Fibroblast of lung (primary cell): ENCODE measurements around the gene TBC1D5. TPM values are rescaled to one million over a fixed set of nuclear protein-coding genes. Genes with fewer than 3 reads are reported as not detected.

Experiments
- DNase-seq, 2 donors: peaks; one replicate each; pipeline versions ENCODE4 v3.0.0 to v3.0.0-alpha.2; 2010; ENCODE audit warnings: low read depth in 2 of 2
- H2AFZ ChIP-seq: 2 replicates; pipeline ENCODE4 v1.5.1; 2012; ENCODE audit warnings: low read length, control low read depth, inconsistent platforms
- H3K27ac ChIP-seq: 2 replicates; pipeline ENCODE4 v1.5.1; 2011; ENCODE audit warnings: low read length, control low read depth; ENCODE audit not compliant: insufficient read depth
- H3K27me3 ChIP-seq: 2 replicates; pipeline ENCODE4 v1.5.1; 2011; ENCODE audit warnings: mild to moderate bottlenecking, low read length; ENCODE audit not compliant: control insufficient read depth, insufficient read depth
- H3K36me3 ChIP-seq: 2 replicates; pipeline ENCODE4 v1.5.1; 2011; ENCODE audit warnings: low read length; ENCODE audit not compliant: control insufficient read depth, insufficient read depth
- H3K4me1 ChIP-seq: 2 replicates; pipeline ENCODE4 v1.5.1; 2011; ENCODE audit warnings: low read length; ENCODE audit not compliant: control insufficient read depth, insufficient read depth; ENCODE audit errors: extremely low read depth
- H3K4me2 ChIP-seq: 2 replicates; pipeline ENCODE4 v1.5.1; 2011; ENCODE audit warnings: low read length, control low read depth; ENCODE audit not compliant: insufficient read depth; ENCODE audit errors: extremely low read depth
- H3K4me3 ChIP-seq, 4 experiments: fragments of 200-600 bp in 1 of 4; sonication (generic) in 1 of 4; replicated peaks in 1 of 4; 2 replicates each; pipeline ENCODE4 v1.5.1; 2011 to 2016; ENCODE audit warnings: low read length in 4 of 4, low read depth in 3 of 4, mild to moderate bottlenecking in 3 of 4, control low read depth in 2 of 4, inconsistent platforms in 1 of 4, mixed read lengths in 1 of 4; ENCODE audit not compliant: insufficient read depth in 1 of 4; ENCODE audit errors: control extremely low read depth in 1 of 4
- H3K79me2 ChIP-seq: 2 replicates; pipeline ENCODE4 v1.5.1; 2012; ENCODE audit warnings: mild to moderate bottlenecking, low read length, inconsistent platforms; ENCODE audit not compliant: control insufficient read depth, insufficient read depth
- H3K9ac ChIP-seq: 2 replicates; pipeline ENCODE4 v1.5.1; 2011; ENCODE audit warnings: mild to moderate bottlenecking, low read length, control low read depth; ENCODE audit not compliant: insufficient read depth
- H3K9me3 ChIP-seq: 2 replicates; pipeline ENCODE4 v1.5.1; 2012; ENCODE audit warnings: low read depth, low read length; ENCODE audit not compliant: control insufficient read depth, insufficient read depth
- H4K20me1 ChIP-seq: 2 replicates; pipeline ENCODE4 v1.5.1; 2011; ENCODE audit warnings: low read length; ENCODE audit not compliant: control insufficient read depth, insufficient read depth; ENCODE audit errors: extremely low read depth
- EZH2 ChIP-seq: IDR thresholded peaks from 2 replicates; pipeline ENCODE4 v1.5.1; 2012; ENCODE audit warnings: low read length, control low read depth, mild to moderate bottlenecking; ENCODE audit errors: missing control alignments
- polyA plus RNA-seq, 2 donors: library from polyadenylated mRNA; depleted of rRNA in 1 of 2; stranded (reverse) in 1 of 2; unstranded in 1 of 2; fragments of >200 nt; gene quantifications; 2 replicates each; pipeline ENCODE4 v1.2.1, GENCODE V29; 2011 to 2012; ENCODE audit warnings: missing spikeins in 1 of 2
- total RNA-seq: library from RNA; depleted of rRNA; stranded (reverse); fragments of >200 nt; gene quantifications from 2 replicates; pipeline ENCODE4 v1.2.1, GENCODE V29; 2014
- TF ChIP-seq, protein P1 (sequence below), 2 donors: IDR thresholded peaks in 1 of 2; conservative IDR thresholded peaks in 1 of 2; 1 replicate in 1 of 2; 2 replicates in 1 of 2; pipeline ENCODE4 v1.5.1; 2011 to 2012; ENCODE audit warnings: low read length in 2 of 2, control low read depth in 1 of 2, inconsistent platforms in 1 of 2, low read depth in 1 of 2, mild to moderate bottlenecking in 1 of 2

Gene TBC1D5
- total and polyA plus RNA-seq, 2 donors (not counting 1 experiment from before 2014, with no cell fraction given): 43.6 to 129 TPM

DNA sequence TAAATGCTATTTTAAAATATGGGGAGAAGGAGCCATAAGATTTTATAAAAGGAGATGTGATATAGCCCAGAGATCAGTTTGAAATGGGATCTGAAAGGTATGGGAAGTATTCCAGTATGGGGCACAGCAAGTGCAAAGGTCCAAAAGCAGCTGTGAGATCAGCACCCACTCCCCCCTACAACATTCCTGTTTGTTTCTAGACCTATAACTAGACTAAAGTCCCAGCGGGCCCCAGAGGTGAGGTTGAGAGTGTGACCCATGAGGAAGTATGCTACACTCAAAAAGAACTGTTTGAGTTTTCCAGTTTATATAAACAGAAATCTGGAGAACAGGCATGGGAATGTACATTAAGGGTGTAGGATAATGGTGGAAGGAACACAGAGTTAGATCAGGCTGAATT lies 152.5 kb downstream of the TBC1D5 start:
- no peaks in the 10 kb centered on the region for H3K4me1 ChIP-seq
- DNase-seq: no peak
- no peaks in the 10 kb centered on the region for H3K27me3 ChIP-seq
- no peak for TF ChIP-seq EZH2
- TF ChIP-seq, protein P1, sequence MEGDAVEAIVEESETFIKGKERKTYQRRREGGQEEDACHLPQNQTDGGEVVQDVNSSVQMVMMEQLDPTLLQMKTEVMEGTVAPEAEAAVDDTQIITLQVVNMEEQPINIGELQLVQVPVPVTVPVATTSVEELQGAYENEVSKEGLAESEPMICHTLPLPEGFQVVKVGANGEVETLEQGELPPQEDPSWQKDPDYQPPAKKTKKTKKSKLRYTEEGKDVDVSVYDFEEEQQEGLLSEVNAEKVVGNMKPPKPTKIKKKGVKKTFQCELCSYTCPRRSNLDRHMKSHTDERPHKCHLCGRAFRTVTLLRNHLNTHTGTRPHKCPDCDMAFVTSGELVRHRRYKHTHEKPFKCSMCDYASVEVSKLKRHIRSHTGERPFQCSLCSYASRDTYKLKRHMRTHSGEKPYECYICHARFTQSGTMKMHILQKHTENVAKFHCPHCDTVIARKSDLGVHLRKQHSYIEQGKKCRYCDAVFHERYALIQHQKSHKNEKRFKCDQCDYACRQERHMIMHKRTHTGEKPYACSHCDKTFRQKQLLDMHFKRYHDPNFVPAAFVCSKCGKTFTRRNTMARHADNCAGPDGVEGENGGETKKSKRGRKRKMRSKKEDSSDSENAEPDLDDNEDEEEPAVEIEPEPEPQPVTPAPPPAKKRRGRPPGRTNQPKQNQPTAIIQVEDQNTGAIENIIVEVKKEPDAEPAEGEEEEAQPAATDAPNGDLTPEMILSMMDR (conservative IDR thresholded peaks at IDR 0.05 in 1 of 2, IDR thresholded peaks at IDR 0.05 in 1 of 2; ENCODE audit: low read depth in 1 of 2, low read length in 2 of 2): no peak
- H2AFZ ChIP-seq: no peak overlapping the region
- H3K9ac ChIP-seq: no peak overlapping the region
- no peaks in the 10 kb centered on the region for H3K79me2 ChIP-seq
- no peaks in the 10 kb centered on the region for H4K20me1 ChIP-seq
- H3K27ac ChIP-seq: no peak overlapping the region
- no peaks in the 10 kb centered on the region for H3K9me3 ChIP-seq
- no peak overlapping the region for H3K4me3 ChIP-seq
- no peaks in the 10 kb centered on the region for H3K36me3 ChIP-seq
- H3K4me2 ChIP-seq: no peak overlapping the region

DNA sequence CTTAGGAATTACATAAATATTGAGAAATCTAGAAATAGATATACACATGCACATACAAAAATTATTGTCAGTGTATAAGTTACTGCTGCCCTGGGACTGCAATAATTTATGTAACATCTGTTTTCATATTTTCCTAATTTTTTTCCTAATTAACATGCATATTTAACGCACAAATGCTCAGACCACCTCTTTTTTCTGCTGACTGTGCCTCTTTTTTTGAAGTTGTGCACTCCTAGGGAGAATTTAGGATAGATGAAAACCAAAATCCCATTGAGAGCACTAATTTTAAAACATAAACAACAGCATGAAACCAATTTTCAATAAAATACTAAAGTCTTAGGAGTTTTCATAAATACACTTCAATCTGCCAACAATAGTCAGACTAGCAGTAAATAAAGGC lies 154.0 kb downstream of the TBC1D5 start:
- TF ChIP-seq, protein P1 (conservative IDR thresholded peaks at IDR 0.05 in 1 of 2, IDR thresholded peaks at IDR 0.05 in 1 of 2; ENCODE audit: low read depth in 1 of 2, low read length in 2 of 2): no peak
- TF ChIP-seq EZH2: no peak
- H3K36me3 ChIP-seq: no peaks in the 10 kb centered on the region
- no peaks in the 10 kb centered on the region for H3K9me3 ChIP-seq
- no peak overlapping the region for H3K4me2 ChIP-seq
- no peaks in the 10 kb centered on the region for H3K79me2 ChIP-seq
- H2AFZ ChIP-seq: no peak overlapping the region
- DNase-seq: no peak
- no peak overlapping the region for H3K9ac ChIP-seq
- H3K27ac ChIP-seq: no peak overlapping the region
- no peak overlapping the region for H3K4me3 ChIP-seq
- no peaks in the 10 kb centered on the region for H4K20me1 ChIP-seq
- no peaks in the 10 kb centered on the region for H3K27me3 ChIP-seq
- no peaks in the 10 kb centered on the region for H3K4me1 ChIP-seq

DNA sequence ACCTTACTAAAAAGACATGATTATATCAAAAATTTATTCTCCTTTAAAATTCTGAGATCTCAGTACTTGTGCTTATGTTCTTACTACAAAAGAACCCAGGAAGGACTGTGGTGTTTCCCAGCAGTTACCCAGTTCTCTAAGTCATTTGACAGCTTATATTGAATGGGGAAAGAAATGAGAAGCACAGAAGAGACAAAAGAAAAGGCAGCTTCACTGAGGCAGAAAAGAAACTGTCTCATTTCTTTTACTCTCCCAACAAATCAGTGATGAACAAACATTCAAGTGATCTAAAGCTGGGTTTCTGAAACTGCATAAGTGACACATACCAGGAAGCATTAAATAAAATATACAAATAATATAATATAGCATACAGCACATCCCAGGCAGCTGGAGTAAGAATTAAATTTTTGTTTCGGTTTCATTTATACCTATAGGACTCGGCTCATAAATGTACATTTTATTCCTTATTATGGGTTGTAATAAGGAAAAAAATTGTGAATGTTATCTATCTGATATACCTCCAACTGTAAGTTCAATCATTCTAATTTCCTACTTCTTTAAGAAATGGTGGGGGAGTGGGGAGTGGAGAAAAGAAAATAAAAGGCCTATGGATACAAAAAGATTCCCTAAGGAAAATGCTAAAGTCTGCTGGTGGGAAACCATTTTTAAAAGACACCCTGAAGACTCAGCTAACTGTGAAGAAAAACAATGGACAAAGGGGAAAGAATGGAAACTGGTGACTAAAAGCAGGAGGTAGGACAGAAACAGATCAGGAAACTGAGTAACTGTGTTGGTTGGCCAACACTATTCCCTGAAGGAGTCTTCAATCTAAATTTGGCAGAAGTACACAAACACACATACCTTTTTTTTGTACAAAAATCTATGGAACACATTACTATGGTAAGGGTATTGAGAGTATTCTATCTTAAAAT lies 156.8 kb downstream of the TBC1D5 start:
- H4K20me1 ChIP-seq: no peaks in the 10 kb centered on the region
- no peaks in the 10 kb centered on the region for H3K4me1 ChIP-seq
- H2AFZ ChIP-seq: no peak overlapping the region
- H3K27me3 ChIP-seq: no peaks in the 10 kb centered on the region
- H3K9ac ChIP-seq: no peak overlapping the region
- no peak overlapping the region for H3K4me2 ChIP-seq
- no peak for DNase-seq
- no peak overlapping the region for H3K27ac ChIP-seq
- no peaks in the 10 kb centered on the region for H3K36me3 ChIP-seq
- no peak overlapping the region for H3K4me3 ChIP-seq
- no peaks in the 10 kb centered on the region for H3K79me2 ChIP-seq
- H3K9me3 ChIP-seq: no peaks in the 10 kb centered on the region
- TF ChIP-seq, protein P1 (conservative IDR thresholded peaks at IDR 0.05 in 1 of 2, IDR thresholded peaks at IDR 0.05 in 1 of 2; ENCODE audit: low read depth in 1 of 2, low read length in 2 of 2): no peak
- TF ChIP-seq EZH2: no peak
